K562 (cell line): Measurements from ENCODE around the gene TIMM50. TPM values are rescaled to one million over a fixed set of nuclear protein-coding genes. Genes with fewer than 3 reads are reported as not detected.
A peak's percentile ranks its signal among the peaks of the same experiment; 100 is the strongest.

Source experiments
- ATAC-seq: fragments of 200-7000 bp; cut with Tn5 transposase; 3 replicates; pipeline ENCODE4 v1.9.1; 2020; ENCODE audit warnings: moderate library complexity
- BruUV-seq: library from RNA; stranded (reverse); fragments of 400-500 nt; replicated peaks from 2 replicates; lab custom pipeline; 2021; lab: Mats Ljungman, UMichigan
- CTCF ChIA-PET: fragments of 300-600 bp; formaldehyde crosslinking; extraction: SDS; loops from one replicate; lab custom pipeline; 2021; ENCODE audit warnings: low intra/inter-chr PET ratio; lab: Yijun Ruan, JAX
- POLR2A ChIA-PET: fragments of 300-600, 350-650 bp; sonication (Branson Sonifier 250); formaldehyde crosslinking; extraction: SDS; loops from one replicate; lab custom pipeline; 2021; ENCODE audit warnings: antibody characterized with exemption, inconsistent platforms; lab: Yijun Ruan, JAX
- DNase-seq, 4 experiments: peaks; one replicate each; pipeline versions ENCODE4 v3.0.0 to v3.0.0-alpha.2; 2011 to 2018; ENCODE audit warnings: low spot score in 3 of 4, mixed read lengths in 3 of 4; ENCODE audit errors: extremely low read depth in 1 of 4
- FAIRE-seq: peaks from 2 replicates; lab custom pipeline; 2011; peaks lifted over from hg19 to GRCh38; lab: Jason Lieb, UNC
- H2AFZ ChIP-seq: 2 replicates; pipeline ENCODE4 v1.6.0; 2011; ENCODE audit warnings: low read depth, low read length, control low read depth, inconsistent platforms
- H3K27ac ChIP-seq: fragments of 200-600 bp; 3 replicates; pipeline ENCODE4 v1.8.0; 2011; ENCODE audit warnings: low read depth, mild to moderate bottlenecking, control low read depth, inconsistent platforms, low read length, moderate library complexity, mixed read lengths; ENCODE audit errors: extremely low read depth
- H3K27me3 ChIP-seq, 2 experiments: fragments of 300-600 bp in 1 of 2; 2 replicates in 1 of 2; 3 replicates in 1 of 2; pipeline versions ENCODE4 v1.6.0 to v1.8.0; 2011; ENCODE audit warnings: inconsistent platforms in 2 of 2, low read length in 2 of 2, mild to moderate bottlenecking in 1 of 2, mixed read lengths in 1 of 2, moderate library complexity in 1 of 2; ENCODE audit not compliant: control insufficient read depth in 2 of 2, insufficient read depth in 2 of 2
- H3K36me3 ChIP-seq: fragments of 300-600 bp; 3 replicates; pipeline ENCODE4 v1.8.0; 2011; ENCODE audit warnings: mild to moderate bottlenecking, low read length, inconsistent platforms; ENCODE audit not compliant: control insufficient read depth, insufficient read depth
- H3K4me1 ChIP-seq, 2 experiments: fragments of 200-600 bp in 1 of 2; replicated peaks in 1 of 2; 2 replicates in 1 of 2; 3 replicates in 1 of 2; pipeline versions ENCODE4 v1.5.1 to v1.8.0; 2011; ENCODE audit warnings: inconsistent platforms in 2 of 2, low read length in 2 of 2, mild to moderate bottlenecking in 1 of 2, mixed read lengths in 1 of 2, moderate library complexity in 1 of 2; ENCODE audit not compliant: control insufficient read depth in 2 of 2, insufficient read depth in 2 of 2
- H3K4me2 ChIP-seq: 2 replicates; pipeline ENCODE4 v1.6.1; 2011; ENCODE audit warnings: low read length, control low read depth, inconsistent platforms, mixed read lengths; ENCODE audit not compliant: insufficient read depth
- H3K4me3 ChIP-seq: fragments of 200-600 bp; sonication (generic), shearing (Covaris generic); 2 replicates; pipeline ENCODE4 v1.5.1; 2016; ENCODE audit warnings: control low read depth, inconsistent platforms
- H3K79me2 ChIP-seq: fragments of 200-600 bp; 3 replicates; pipeline ENCODE4 v1.8.0; 2011; ENCODE audit warnings: low read length, inconsistent platforms; ENCODE audit not compliant: control insufficient read depth, insufficient read depth
- H3K9ac ChIP-seq, 2 experiments: 2 replicates each; pipeline versions ENCODE4 v1.6.0 to v1.6.1; 2011; ENCODE audit warnings: low read depth in 2 of 2, low read length in 2 of 2, control low read depth in 1 of 2, inconsistent platforms in 1 of 2, mild to moderate bottlenecking in 1 of 2, mixed read lengths in 1 of 2; ENCODE audit not compliant: insufficient read depth in 1 of 2
- H3K9me1 ChIP-seq: one replicate; pipeline ENCODE4 v1.6.0; 2011; ENCODE audit warnings: inconsistent platforms, mild to moderate bottlenecking, low read length, moderate library complexity; ENCODE audit not compliant: control insufficient read depth, insufficient read depth
- H3K9me3 ChIP-seq: replicated peaks from 2 replicates; pipeline ENCODE4 v1.5.1; 2011; ENCODE audit warnings: low read depth, low read length, inconsistent platforms; ENCODE audit not compliant: control insufficient read depth, insufficient read depth
- H4K20me1 ChIP-seq: replicated peaks from 2 replicates; pipeline ENCODE4 v1.6.1; 2011; ENCODE audit warnings: low read length, inconsistent platforms, mixed read lengths; ENCODE audit not compliant: control insufficient read depth, insufficient read depth
- HMGN3 ChIP-seq: IDR thresholded peaks from 2 replicates; pipeline ENCODE4 v1.6.1; 2011; ENCODE audit warnings: borderline replicate concordance, low read depth, mild to moderate bottlenecking, mixed read lengths, low read length; ENCODE audit not compliant: insufficient read length; ENCODE audit errors: extremely low read depth
- HSF4 ChIP-seq: fragments of 250-450 bp; sonication (Bioruptor Pico); IDR thresholded peaks from 2 replicates; pipeline ENCODE4 v2.1.2; 2022; ENCODE audit warnings: mild to moderate bottlenecking, moderate library complexity, borderline replicate concordance
- NBN ChIP-seq: fragments of 450-650 bp; IDR thresholded peaks from 2 replicates; pipeline ENCODE4 v1.6.1; 2016; ENCODE audit warnings: low read depth, mild to moderate bottlenecking
- SREBF2 ChIP-seq: sonication (generic); formaldehyde crosslinking; IDR thresholded peaks from 2 replicates; pipeline ENCODE4 v1.4.0; 2020; ENCODE audit warnings: mild to moderate bottlenecking, missing genetic modification reagents
- STAT5B ChIP-seq: fragments of 250-450 bp; sonication (Bioruptor Pico); IDR thresholded peaks from 2 replicates; pipeline ENCODE4 v1.8.0; 2021; ENCODE audit warnings: mild to moderate bottlenecking, inconsistent platforms
- ZFPM2 ChIP-seq: fragments of 250-450 bp; sonication (Bioruptor Pico); IDR thresholded peaks from 2 replicates; pipeline ENCODE4 v1.5.1; 2022; ENCODE audit warnings: mild to moderate bottlenecking
- WGBS: fragments of 100-300 bp; shearing (Covaris generic); methylation state at CpG from one replicate; pipeline ENCODE4 v1.1.6; 2016; ENCODE audit warnings: low coverage, mixed read lengths; ENCODE audit not compliant: insufficient coverage; ENCODE audit errors: missing lambda C conversion rate; 5-methylcytosine and 5-hydroxymethylcytosine counted together
- in situ Hi-C: fragments of 300-500 bp; cut with MboI; formaldehyde crosslinking; loops from 4 replicates; pipeline ENCODE4 v1.15.0; 2018; ENCODE audit warnings: inconsistent platforms, mixed read lengths
- intact Hi-C: fragments of 100-400 bp; cut with micrococcal nuclease; formaldehyde crosslinking; loops from 2 replicates; pipeline ENCODE4 v1.14.2; 2022
- polyA plus RNA-seq, 8 experiments: library from polyadenylated mRNA; depleted of rRNA in 4 of 8; stranded (reverse) in 5 of 8; unstranded in 3 of 8; fragments of >200 nt; fragmentation: Nextera tagmentation in 2 of 8; fragmentation: Illumina TruSeq in 1 of 8; extraction: Ambion mirVana in 2 of 8; extraction: Trizol in 1 of 8; gene quantifications; 2 replicates each; pipeline versions ENCODE4 v1.2.1 to v1.2.3, GENCODE V29; 2011 to 2014; ENCODE audit warnings: inconsistent platforms in 1 of 8, missing spikeins in 1 of 8
- total RNA-seq, 7 experiments: library from RNA; depleted of rRNA in 6 of 7; stranded (reverse); fragments of >200 nt in 6 of 7; fragmentation: Illumina TruSeq in 2 of 7; extraction: Trizol in 2 of 7; gene quantifications; 2 replicates each; pipeline versions ENCODE4 v1.2.1 to v1.2.3, GENCODE V29; 2011 to 2021; ENCODE audit warnings: low replicate concordance in 1 of 7
- TF ChIP-seq, protein P1 (sequence below), 3 experiments: fragments of 200-800 bp in 1 of 3; sonication (Bioruptor generic) in 1 of 3; sonication (generic) in 1 of 3; formaldehyde crosslinking in 1 of 3; IDR thresholded peaks; 2 replicates each; pipeline versions ENCODE4 v1.6.1 to v1.8.0; 2016 to 2022; ENCODE audit warnings: mild to moderate bottlenecking in 2 of 3, missing compliant biosample characterization in 2 of 3, missing genetic modification characterization in 2 of 3, missing genetic modification reagents in 1 of 3
- TF ChIP-seq, protein P2 (sequence below): fragments of 250-450 bp; sonication (Bioruptor Pico); IDR thresholded peaks from 2 replicates; pipeline ENCODE4 v1.8.0; 2021; ENCODE audit warnings: moderate library complexity, mild to moderate bottlenecking, inconsistent platforms
- TF ChIP-seq, protein P3 (sequence below): fragments of 450-650 bp; formaldehyde crosslinking; IDR thresholded peaks from 2 replicates; pipeline ENCODE4 v1.4.0; 2022; ENCODE audit warnings: missing genetic modification characterization

TIMM50 gene
- total and polyA plus RNA-seq, 9 of the 15 experiments (the other 6 are each of a cell fraction or from before 2014, with no cell fraction given), result 28.3 to 221 (median 170) TPM

DNA sequence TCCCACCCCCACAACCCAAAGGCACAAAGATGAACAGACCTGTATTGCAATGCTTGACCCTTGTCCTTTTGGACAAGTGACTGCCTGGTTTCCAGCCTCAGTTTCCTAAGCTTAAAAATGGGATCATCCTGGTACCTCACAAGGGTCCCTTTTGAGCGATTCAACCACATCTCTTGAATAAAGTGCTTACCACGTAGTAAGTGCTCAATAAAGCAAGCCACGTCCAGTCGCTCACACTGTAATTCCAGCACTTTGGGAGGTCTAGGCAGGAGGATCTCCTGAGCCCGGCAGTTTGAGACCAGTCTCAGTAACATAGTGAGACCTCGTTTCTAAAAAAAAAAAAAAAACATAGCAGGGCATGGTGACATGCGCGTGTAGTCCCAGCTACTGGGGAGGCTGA lies 19.3 kb downstream of the TIMM50 start:
- H3K79me2 ChIP-seq, result no peaks in the 10 kb centered on the region
- CTCF ChIA-PET, result interaction anchor here (1.1 kb wide), 1 partner anchor 47 kb away, joined by 3 read pairs; no protein-coding TSS in a partner anchor

More for the DNA sequence above, 19.3 kb downstream of the TIMM50 start:
- intact Hi-C loops, result loop anchor here (2.0 to 5.0 kb wide), 2 partner anchors 19 to 172 kb away; partner anchors contain the start of gene TIMM50
- WGBS, result 44% methylated on average over 6 of the region's 8 CpGs
- POLR2A ChIA-PET, result interaction anchor here (0.6 to 0.9 kb wide), 3 partner anchors 14 to 529 kb away, joined by 3 to 4 read pairs (median 3); partner anchors contain the start of gene RPS16
- Histone ChIP-seq H3K4me3 (no peak overlapping the region), H3K9ac (no peak overlapping the region), H3K36me3 (no peaks in the 10 kb centered on the region), H3K4me2 (no peak overlapping the region), H4K20me1 (no peaks in the 10 kb centered on the region), H3K9me1 (no peaks in the 10 kb centered on the region), H3K27me3 (no peaks in the 10 kb centered on the region), H3K9me3 (no peaks in the 10 kb centered on the region), H2AFZ (no peak overlapping the region), H3K27ac (no peak overlapping the region), H3K4me1 (peaks cover 10 to 29% of the 10 kb centered on the region in 2 experiments; a peak in 4 of 5 replicates)
- in situ Hi-C loops, result no loop called here
- BruUV-seq, result no TSS peak
- FAIRE-seq (no peak), ATAC-seq (no peak), DNase-seq (no peak)
- TF ChIP-seq SREBF2 (CRISPR knock-in tag), result no peak
- no peak for TF ChIP-seq NBN
- TF ChIP-seq STAT5B (CRISPR knock-in tag), result no peak
- no peak for TF ChIP-seq HSF4
- no peak for TF ChIP-seq HMGN3
- TF ChIP-seq, protein P1, sequence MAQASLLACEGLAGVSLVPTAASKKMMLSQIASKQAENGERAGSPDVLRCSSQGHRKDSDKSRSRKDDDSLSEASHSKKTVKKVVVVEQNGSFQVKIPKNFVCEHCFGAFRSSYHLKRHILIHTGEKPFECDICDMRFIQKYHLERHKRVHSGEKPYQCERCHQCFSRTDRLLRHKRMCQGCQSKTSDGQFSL (CRISPR knock-in tag; IDR thresholded peaks at IDR 0.05), result 0 out of 2 replicates have a peak, but pooled peaks have one; percentile 18
- TF ChIP-seq, protein P1 (tag; IDR thresholded peaks at IDR 0.05), result no peak
- TF ChIP-seq ZFPM2 (CRISPR knock-in tag), result no peak
- TF ChIP-seq, protein P2, sequence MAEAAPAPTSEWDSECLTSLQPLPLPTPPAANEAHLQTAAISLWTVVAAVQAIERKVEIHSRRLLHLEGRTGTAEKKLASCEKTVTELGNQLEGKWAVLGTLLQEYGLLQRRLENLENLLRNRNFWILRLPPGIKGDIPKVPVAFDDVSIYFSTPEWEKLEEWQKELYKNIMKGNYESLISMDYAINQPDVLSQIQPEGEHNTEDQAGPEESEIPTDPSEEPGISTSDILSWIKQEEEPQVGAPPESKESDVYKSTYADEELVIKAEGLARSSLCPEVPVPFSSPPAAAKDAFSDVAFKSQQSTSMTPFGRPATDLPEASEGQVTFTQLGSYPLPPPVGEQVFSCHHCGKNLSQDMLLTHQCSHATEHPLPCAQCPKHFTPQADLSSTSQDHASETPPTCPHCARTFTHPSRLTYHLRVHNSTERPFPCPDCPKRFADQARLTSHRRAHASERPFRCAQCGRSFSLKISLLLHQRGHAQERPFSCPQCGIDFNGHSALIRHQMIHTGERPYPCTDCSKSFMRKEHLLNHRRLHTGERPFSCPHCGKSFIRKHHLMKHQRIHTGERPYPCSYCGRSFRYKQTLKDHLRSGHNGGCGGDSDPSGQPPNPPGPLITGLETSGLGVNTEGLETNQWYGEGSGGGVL, result no peak
- TF ChIP-seq, protein P3, sequence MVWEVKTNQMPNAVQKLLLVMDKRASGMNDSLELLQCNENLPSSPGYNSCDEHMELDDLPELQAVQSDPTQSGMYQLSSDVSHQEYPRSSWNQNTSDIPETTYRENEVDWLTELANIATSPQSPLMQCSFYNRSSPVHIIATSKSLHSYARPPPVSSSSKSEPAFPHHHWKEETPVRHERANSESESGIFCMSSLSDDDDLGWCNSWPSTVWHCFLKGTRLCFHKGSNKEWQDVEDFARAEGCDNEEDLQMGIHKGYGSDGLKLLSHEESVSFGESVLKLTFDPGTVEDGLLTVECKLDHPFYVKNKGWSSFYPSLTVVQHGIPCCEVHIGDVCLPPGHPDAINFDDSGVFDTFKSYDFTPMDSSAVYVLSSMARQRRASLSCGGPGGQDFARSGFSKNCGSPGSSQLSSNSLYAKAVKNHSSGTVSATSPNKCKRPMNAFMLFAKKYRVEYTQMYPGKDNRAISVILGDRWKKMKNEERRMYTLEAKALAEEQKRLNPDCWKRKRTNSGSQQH (CRISPR knock-in tag), result no peak
